ENCODE data around the gene APRT. TPM values are rescaled to one million over a fixed set of nuclear protein-coding genes. Genes with fewer than 3 reads are reported as not detected.

The APRT gene
- total RNA-seq, 1 donor from 2014 or later = 53.4 TPM

GRCh38 chr16:88848557-88848956 is 36.8 kb upstream of the APRT start:
- no peak for DNase-seq (ENCODE audit: low spot score)
- no peaks in the 10 kb centered on the region for H3K27me3 ChIP-seq
- Mint-ChIP-seq H3K27me3 (ENCODE audit: insufficient read depth, low read depth) (peaks cover 6% of the 10 kb centered on the region), H3K36me3 (peaks cover 6% of the 10 kb centered on the region), H3K4me3 (no peak overlapping the region), H3K27ac (no peak overlapping the region), H3K9me3 (no peaks in the 10 kb centered on the region), H3K4me1 (peaks cover 9% of the 10 kb centered on the region)
- H3K9me3 ChIP-seq (ENCODE audit: low read depth) = no peaks in the 10 kb centered on the region
- H3K79me2 ChIP-seq (ENCODE audit: low read depth) = no peaks in the 10 kb centered on the region
- no peak overlapping the region for H3K4me2 ChIP-seq
- no peaks in the 10 kb centered on the region for H3K36me3 ChIP-seq
- no peaks in the 10 kb centered on the region for H3F3A ChIP-seq (ENCODE audit: low read depth)
- H3K27ac ChIP-seq = no peak overlapping the region
- no peak overlapping the region for H2AFZ ChIP-seq (replicated peaks)
- TF ChIP-seq EZH2 (IDR thresholded peaks at IDR 0.05) = no peak
- TF ChIP-seq EZH2phosphoT487 (IDR thresholded peaks at IDR 0.05) = no peak
- no peak for TF ChIP-seq CTCF (IDR thresholded peaks at IDR 0.05)
- H3K9ac ChIP-seq = no peak overlapping the region
- no peak overlapping the region for H3K4me3 ChIP-seq
- H4K20me1 ChIP-seq (ENCODE audit: low read depth) = peaks cover 4% of the 10 kb centered on the region
- no peaks in the 10 kb centered on the region for H3K4me1 ChIP-seq

DNA sequence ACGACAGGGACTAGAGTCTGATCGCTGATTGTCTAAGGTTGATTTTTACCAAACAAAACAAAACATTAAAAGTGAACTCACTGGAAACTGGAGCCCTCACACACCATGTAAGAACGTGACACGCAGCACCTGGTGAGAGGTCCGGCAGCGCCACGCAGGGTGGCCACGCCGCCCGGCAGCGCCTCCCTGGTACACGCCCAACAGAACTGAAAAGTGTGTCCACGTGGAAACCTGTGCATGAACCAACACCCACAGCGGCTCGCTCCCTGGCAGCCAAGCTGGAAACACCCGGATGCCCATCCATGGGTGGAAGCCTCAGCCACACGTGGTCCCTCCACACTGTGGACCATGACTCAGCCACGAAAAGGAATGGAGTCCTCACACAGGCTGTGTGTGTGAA is 35.9 kb upstream of the APRT start:
- H4K20me1 ChIP-seq (ENCODE audit: low read depth) = peaks cover 4% of the 10 kb centered on the region
- TF ChIP-seq CTCF (IDR thresholded peaks at IDR 0.05) = no peak
- no peak for TF ChIP-seq EZH2 (IDR thresholded peaks at IDR 0.05)
- no peak for TF ChIP-seq EZH2phosphoT487 (IDR thresholded peaks at IDR 0.05)
- no peak overlapping the region for H3K9ac ChIP-seq
- Mint-ChIP-seq H3K36me3 (peaks cover 6% of the 10 kb centered on the region), H3K27me3 (ENCODE audit: insufficient read depth, low read depth) (peaks cover 7% of the 10 kb centered on the region), H3K4me3 (no peak overlapping the region), H3K27ac (no peak overlapping the region), H3K4me1 (peaks cover 7% of the 10 kb centered on the region), H3K9me3 (no peaks in the 10 kb centered on the region)
- no peak overlapping the region for H3K27ac ChIP-seq
- no peak overlapping the region for H3K4me2 ChIP-seq
- H2AFZ ChIP-seq (replicated peaks) = no peak overlapping the region
- H3K4me3 ChIP-seq = no peak overlapping the region
- H3K36me3 ChIP-seq = no peaks in the 10 kb centered on the region
- H3K9me3 ChIP-seq (ENCODE audit: low read depth) = no peaks in the 10 kb centered on the region
- DNase-seq (ENCODE audit: low spot score) = no peak
- H3K27me3 ChIP-seq = no peaks in the 10 kb centered on the region
- H3K4me1 ChIP-seq = no peaks in the 10 kb centered on the region
- H3K79me2 ChIP-seq (ENCODE audit: low read depth) = no peaks in the 10 kb centered on the region
- H3F3A ChIP-seq (ENCODE audit: low read depth) = no peaks in the 10 kb centered on the region

- H3K4me3 Mint-ChIP-seq = no peak overlapping the region
- H3K4me3 ChIP-seq = no peak overlapping the region
- no peaks in the 10 kb centered on the region for H3K36me3 ChIP-seq
- DNase-seq (ENCODE audit: low spot score) = no peak
- H4K20me1 ChIP-seq (ENCODE audit: low read depth) = peaks cover 4% of the 10 kb centered on the region
- no peak for TF ChIP-seq EZH2 (IDR thresholded peaks at IDR 0.05)
- TF ChIP-seq EZH2phosphoT487 (IDR thresholded peaks at IDR 0.05) = no peak
- TF ChIP-seq CTCF (IDR thresholded peaks at IDR 0.05) = no peak
- no peaks in the 10 kb centered on the region for H3K4me1 ChIP-seq
- no peak overlapping the region for H3K9ac ChIP-seq
- H2AFZ ChIP-seq (replicated peaks) = no peak overlapping the region
- H3K9me3 ChIP-seq (ENCODE audit: low read depth) = no peaks in the 10 kb centered on the region
- H3K27me3 Mint-ChIP-seq (ENCODE audit: insufficient read depth, low read depth) = peaks cover 7% of the 10 kb centered on the region
- H3K9me3 Mint-ChIP-seq = no peaks in the 10 kb centered on the region
- H3K4me1 Mint-ChIP-seq = peaks cover 3% of the 10 kb centered on the region
- no peak overlapping the region for H3K27ac ChIP-seq
- H3K79me2 ChIP-seq (ENCODE audit: low read depth) = no peaks in the 10 kb centered on the region
- no peaks in the 10 kb centered on the region for H3K27me3 ChIP-seq
- no peaks in the 10 kb centered on the region for H3F3A ChIP-seq (ENCODE audit: low read depth)
- peaks cover 3% of the 10 kb centered on the region for H3K36me3 Mint-ChIP-seq
- H3K4me2 ChIP-seq = no peak overlapping the region
- no peak overlapping the region for H3K27ac Mint-ChIP-seq
Observed at GRCh38 chr16:88846088-88846487, 34.4 kb upstream of the APRT start.

All from neural progenitor cell (in vitro differentiated cells).